GM23248 (cell line): Measurements from ENCODE around the gene CDK14. TPM values are rescaled to one million over a fixed set of nuclear protein-coding genes. Genes with fewer than 3 reads are reported as not detected.

Experiments
- DNase-seq: peaks from one replicate; pipeline ENCODE4 v3.0.0-alpha.2; 2015
- H2AFZ ChIP-seq: fragments of 200-600 bp; sonication (generic); 2 replicates; pipeline ENCODE4 v1.6.1; 2016; ENCODE audit warnings: antibody characterized with exemption
- H3F3A ChIP-seq: fragments of 200-600 bp; sonication (generic); 2 replicates; pipeline ENCODE4 v1.6.1; 2016; ENCODE audit warnings: mild to moderate bottlenecking, antibody characterized with exemption, mixed run types; ENCODE audit not compliant: insufficient read depth
- H3K27ac ChIP-seq: fragments of 200-600 bp; sonication (generic); 2 replicates; pipeline ENCODE4 v1.5.1; 2016; ENCODE audit warnings: mild to moderate bottlenecking
- H3K27me3 ChIP-seq: fragments of 200-600 bp; sonication (generic); replicated peaks from 2 replicates; pipeline ENCODE4 v1.6.1; 2016; ENCODE audit warnings: mild to moderate bottlenecking; ENCODE audit not compliant: insufficient read depth
- H3K36me3 ChIP-seq: fragments of 200-600 bp; sonication (generic); 2 replicates; pipeline ENCODE4 v1.6.1; 2016; ENCODE audit warnings: low read depth, mild to moderate bottlenecking
- H3K4me1 ChIP-seq: fragments of 200-600 bp; sonication (generic); 2 replicates; pipeline ENCODE4 v1.6.1; 2016; ENCODE audit warnings: mild to moderate bottlenecking; ENCODE audit not compliant: insufficient read depth
- H3K4me2 ChIP-seq: fragments of 200-600 bp; sonication (generic); one replicate; pipeline ENCODE4 v1.6.1; 2016; ENCODE audit warnings: mild to moderate bottlenecking; ENCODE audit not compliant: unreplicated experiment
- H3K4me3 ChIP-seq: fragments of 200-600 bp; sonication (generic); 2 replicates; pipeline ENCODE4 v1.5.1; 2016; ENCODE audit warnings: mild to moderate bottlenecking
- H3K79me2 ChIP-seq: fragments of 200-600 bp; sonication (generic); 2 replicates; pipeline ENCODE4 v1.6.1; 2016; ENCODE audit warnings: mild to moderate bottlenecking; ENCODE audit not compliant: insufficient read depth
- H3K9ac ChIP-seq: fragments of 200-600 bp; sonication (generic); 2 replicates; pipeline ENCODE4 v1.6.1; 2016; ENCODE audit warnings: mild to moderate bottlenecking
- H3K9me2 ChIP-seq: fragments of 200-600 bp; sonication (generic); 2 replicates; pipeline ENCODE4 v1.6.1; 2016; ENCODE audit warnings: mixed run types, mild to moderate bottlenecking, moderate library complexity; ENCODE audit not compliant: insufficient read depth
- H3K9me3 ChIP-seq: fragments of 200-600 bp; sonication (generic); one replicate; pipeline ENCODE4 v1.6.1; 2017; ENCODE audit warnings: low read depth
- H4K20me1 ChIP-seq: fragments of 200-600 bp; sonication (generic); 2 replicates; pipeline ENCODE4 v1.6.0; 2016; ENCODE audit not compliant: insufficient read depth
- EZH2 ChIP-seq: fragments of 200-600 bp; sonication (generic); IDR thresholded peaks from 2 replicates; pipeline ENCODE4 v1.6.1; 2018; ENCODE audit warnings: antibody characterized with exemption, mild to moderate bottlenecking; ENCODE audit not compliant: insufficient read depth, poor library complexity, severe bottlenecking
- EZH2phosphoT487 ChIP-seq: fragments of 200-600 bp; sonication (generic); IDR thresholded peaks from 2 replicates; pipeline ENCODE4 v1.6.1; 2018; ENCODE audit warnings: antibody characterized with exemption, moderate library complexity, mild to moderate bottlenecking, low read depth; ENCODE audit not compliant: insufficient read depth
- WGBS, 2 experiments: methylation state at CpG; one replicate each; pipeline ENCODE4 v1.1.6; 2015 to 2017; ENCODE audit warnings: low lambda C conversion rate in 2 of 2, low coverage in 1 of 2; ENCODE audit errors: missing lambda C conversion rate in 2 of 2; 5-methylcytosine and 5-hydroxymethylcytosine counted together
- in situ Hi-C: fragments of 300-500 bp; cut with MboI; formaldehyde crosslinking; loops from 2 replicates; pipeline ENCODE4 v1.15.0; 2020
- polyA plus RNA-seq: library from polyadenylated mRNA; unstranded; fragments of >200 nt; fragmentation: Nextera tagmentation; extraction: Ambion mirVana; gene quantifications from 2 replicates; pipeline ENCODE4 v1.2.1, GENCODE V29; 2016
- total RNA-seq: library from RNA; depleted of rRNA; stranded (reverse); fragments of >200 nt; shearing (Covaris generic); gene quantifications from 2 replicates; pipeline ENCODE4 v1.2.3, GENCODE V29; 2014

CDK14 gene
- total and polyA plus RNA-seq, 2 experiments from 2014 or later, result 19.9 to 21.2 TPM

GRCh38 chr7:91050677-91051076, 454.6 kb downstream of the CDK14 start:
- Histone ChIP-seq H3F3A (0 out of 2 replicates have a peak, but pooled peaks cover 7% of the 10 kb centered on the region), H3K9me3 (no peaks in the 10 kb centered on the region), H3K27me3 (no peaks in the 10 kb centered on the region), H4K20me1 (no peaks in the 10 kb centered on the region), H3K4me1 (peaks cover 12% of the 10 kb centered on the region; the same call in 1 of the 2 replicates), H2AFZ (no peak overlapping the region), H3K27ac (no peak overlapping the region), H3K4me3 (no peak overlapping the region), H3K9ac (no peak overlapping the region), H3K79me2 (no peaks in the 10 kb centered on the region), H3K9me2 (no peaks in the 10 kb centered on the region), H3K36me3 (no peaks in the 10 kb centered on the region), H3K4me2 (no peak overlapping the region)
- no peak for DNase-seq
- in situ Hi-C loops, result no loop called here
- 93 to 94% methylated on average over 2 of the region's 2 CpGs for WGBS, 2 experiments
- TF ChIP-seq EZH2phosphoT487 (no peak), EZH2 (no peak)

- 99 to 100% methylated on average over 3 of the region's 3 CpGs for WGBS, 2 experiments
- 0 out of 2 replicates have a peak, but pooled peaks cover 8% of the 10 kb centered on the region for H3F3A ChIP-seq
- H3K9ac ChIP-seq, result no peak overlapping the region
- H3K4me3 ChIP-seq, result no peak overlapping the region
- 0 out of 2 replicates have a peak, but pooled peaks cover under 1% of the 10 kb centered on the region for H3K4me1 ChIP-seq
- no peaks in the 10 kb centered on the region for H4K20me1 ChIP-seq
- H3K4me2 ChIP-seq, result no peak overlapping the region
- in situ Hi-C loops, result no loop called here
- no peak overlapping the region for H2AFZ ChIP-seq
- no peak overlapping the region for H3K27ac ChIP-seq
- H3K9me3 ChIP-seq, result no peaks in the 10 kb centered on the region
- H3K36me3 ChIP-seq, result no peaks in the 10 kb centered on the region
- no peak for TF ChIP-seq EZH2
- TF ChIP-seq EZH2phosphoT487, result no peak
- no peaks in the 10 kb centered on the region for H3K27me3 ChIP-seq
- no peaks in the 10 kb centered on the region for H3K9me2 ChIP-seq
- DNase-seq, result no peak
- no peaks in the 10 kb centered on the region for H3K79me2 ChIP-seq
Observed at GRCh38 chr7:91051966-91052365, 455.8 kb downstream of the CDK14 start.

- H3F3A ChIP-seq, result 0 out of 2 replicates have a peak, but pooled peaks cover 8% of the 10 kb centered on the region
- no peak overlapping the region for H3K9ac ChIP-seq
- no peaks in the 10 kb centered on the region for H3K27me3 ChIP-seq
- no peak overlapping the region for H3K4me2 ChIP-seq
- in situ Hi-C loops, result no loop called here
- no peak for TF ChIP-seq EZH2
- TF ChIP-seq EZH2phosphoT487, result no peak
- no peaks in the 10 kb centered on the region for H4K20me1 ChIP-seq
- no peaks in the 10 kb centered on the region for H3K9me2 ChIP-seq
- no peak for DNase-seq
- no peaks in the 10 kb centered on the region for H3K4me1 ChIP-seq
- no peak overlapping the region for H3K27ac ChIP-seq
- H3K9me3 ChIP-seq, result no peaks in the 10 kb centered on the region
- no peak overlapping the region for H3K4me3 ChIP-seq
- no peak overlapping the region for H2AFZ ChIP-seq
- H3K36me3 ChIP-seq, result no peaks in the 10 kb centered on the region
- H3K79me2 ChIP-seq, result no peaks in the 10 kb centered on the region
- 59 to 61% methylated on average over 2 of the region's 2 CpGs for WGBS, 2 experiments
Observed at GRCh38 chr7:91054374-91054773, 458.3 kb downstream of the CDK14 start.

- Histone ChIP-seq H3K4me3 (no peak overlapping the region), H3K27ac (no peak overlapping the region), H3F3A (0 out of 2 replicates have a peak, but pooled peaks cover 8% of the 10 kb centered on the region), H3K4me1 (no peaks in the 10 kb centered on the region), H3K4me2 (no peak overlapping the region), H3K9me3 (no peaks in the 10 kb centered on the region), H3K79me2 (no peaks in the 10 kb centered on the region), H4K20me1 (no peaks in the 10 kb centered on the region), H3K9ac (no peak overlapping the region), H3K27me3 (no peaks in the 10 kb centered on the region), H2AFZ (no peak overlapping the region), H3K36me3 (no peaks in the 10 kb centered on the region), H3K9me2 (no peaks in the 10 kb centered on the region)
- 75 to 84% methylated on average over 2 of the region's 2 CpGs for WGBS, 2 experiments
- no peak for TF ChIP-seq EZH2phosphoT487
- TF ChIP-seq EZH2, result no peak
- DNase-seq, result no peak
- in situ Hi-C loops, result no loop called here
Observed at GRCh38 chr7:91055219-91055618, 459.1 kb downstream of the CDK14 start.

GRCh38 chr7:91062713-91063112, 466.6 kb downstream of the CDK14 start:
- Histone ChIP-seq H3K4me1 (peaks cover 17% of the 10 kb centered on the region), H3K36me3 (no peaks in the 10 kb centered on the region), H3K9me2 (no peaks in the 10 kb centered on the region), H3F3A (peaks cover 14% of the 10 kb centered on the region; the same call in 1 of the 2 replicates), H3K27me3 (no peaks in the 10 kb centered on the region), H3K9me3 (no peaks in the 10 kb centered on the region), H3K9ac (no peak overlapping the region), H3K27ac (no peak overlapping the region), H3K79me2 (no peaks in the 10 kb centered on the region), H3K4me2 (no peak overlapping the region), H2AFZ (no peak overlapping the region), H4K20me1 (no peaks in the 10 kb centered on the region), H3K4me3 (no peak overlapping the region)
- DNase-seq, result no peak
- in situ Hi-C loops, result no loop called here
- TF ChIP-seq EZH2phosphoT487 (no peak), EZH2 (no peak)
- WGBS, 2 experiments, result 97 to 98% methylated on average over 2 of the region's 2 CpGs
